DMS53 treated with DMSO at 0.1 percent for 48 hours (cell line): ENCODE results near the gene USP3.
A peak's percentile ranks its signal among the peaks of the same experiment; 100 is the strongest.

Source experiments
- DNase-seq: peaks from one replicate; lab custom pipeline; 2025; ENCODE audit not compliant: unreplicated experiment; lab: John Stamatoyannopoulos, UW

Gene USP3

GRCh38 chr15:63504247-63504978 lies at the start of gene USP3:
Gene USP3 (plus strand): TSS chr15:63504593. CDS start chr15:63504740, 147 bp downstream.
- DNase-seq, result peak; percentile 85

- DNase-seq, result no peak
Observed at GRCh38 chr15:63456258-63456657, 48.1 kb upstream of the USP3 start.

- DNase-seq, result no peak
Observed at GRCh38 chr15:63457379-63457778, 47.0 kb upstream of the USP3 start.

GRCh38 chr15:63458026-63458425 lies 46.4 kb upstream of the USP3 start:
- DNase-seq, result no peak

GRCh38 chr15:63458794-63459395 lies 45.5 kb upstream of the USP3 start:
- no peak for DNase-seq

GRCh38 chr15:63460210-63461155 lies 43.9 kb upstream of the USP3 start:
- no peak for DNase-seq

GRCh38 chr15:63461230-63461985 lies 43.0 kb upstream of the USP3 start:
- DNase-seq, result no peak

- DNase-seq, result no peak
Observed at GRCh38 chr15:63462088-63462487, 42.3 kb upstream of the USP3 start.

GRCh38 chr15:63463036-63463435 lies 41.4 kb upstream of the USP3 start:
- DNase-seq, result no peak

GRCh38 chr15:63463793-63464192 lies 40.6 kb upstream of the USP3 start:
- no peak for DNase-seq

GRCh38 chr15:63465104-63465503 lies 39.3 kb upstream of the USP3 start:
- DNase-seq, result no peak

GRCh38 chr15:63466378-63467192 lies 37.8 kb upstream of the USP3 start:
- DNase-seq, result peak; percentile 55

- DNase-seq, result no peak
Observed at GRCh38 chr15:63469190-63469589, 35.2 kb upstream of the USP3 start.

- no peak for DNase-seq
Observed at GRCh38 chr15:63469984-63470383, 34.4 kb upstream of the USP3 start.

- no peak for DNase-seq
Observed at GRCh38 chr15:63473007-63473748, 31.2 kb upstream of the USP3 start.

- DNase-seq, result no peak
Observed at GRCh38 chr15:63473749-63473998, 30.7 kb upstream of the USP3 start.

GRCh38 chr15:63473999-63474809 lies 30.2 kb upstream of the USP3 start:
- DNase-seq, result peak; percentile 42

- DNase-seq, result peak; percentile 59
Observed at GRCh38 chr15:63474810-63475316, 29.5 kb upstream of the USP3 start.

GRCh38 chr15:63475707-63476106 lies 28.7 kb upstream of the USP3 start:
- no peak for DNase-seq
